ENCODE results near the gene CBX2. TPM values are rescaled to one million over a fixed set of nuclear protein-coding genes. Genes with fewer than 3 reads are reported as not detected.
A peak's percentile ranks its signal among the peaks of the same experiment; 100 is the strongest.

The CBX2 gene
- total RNA-seq, 1 experiment from 2014 or later: 28.3 TPM

DNA sequence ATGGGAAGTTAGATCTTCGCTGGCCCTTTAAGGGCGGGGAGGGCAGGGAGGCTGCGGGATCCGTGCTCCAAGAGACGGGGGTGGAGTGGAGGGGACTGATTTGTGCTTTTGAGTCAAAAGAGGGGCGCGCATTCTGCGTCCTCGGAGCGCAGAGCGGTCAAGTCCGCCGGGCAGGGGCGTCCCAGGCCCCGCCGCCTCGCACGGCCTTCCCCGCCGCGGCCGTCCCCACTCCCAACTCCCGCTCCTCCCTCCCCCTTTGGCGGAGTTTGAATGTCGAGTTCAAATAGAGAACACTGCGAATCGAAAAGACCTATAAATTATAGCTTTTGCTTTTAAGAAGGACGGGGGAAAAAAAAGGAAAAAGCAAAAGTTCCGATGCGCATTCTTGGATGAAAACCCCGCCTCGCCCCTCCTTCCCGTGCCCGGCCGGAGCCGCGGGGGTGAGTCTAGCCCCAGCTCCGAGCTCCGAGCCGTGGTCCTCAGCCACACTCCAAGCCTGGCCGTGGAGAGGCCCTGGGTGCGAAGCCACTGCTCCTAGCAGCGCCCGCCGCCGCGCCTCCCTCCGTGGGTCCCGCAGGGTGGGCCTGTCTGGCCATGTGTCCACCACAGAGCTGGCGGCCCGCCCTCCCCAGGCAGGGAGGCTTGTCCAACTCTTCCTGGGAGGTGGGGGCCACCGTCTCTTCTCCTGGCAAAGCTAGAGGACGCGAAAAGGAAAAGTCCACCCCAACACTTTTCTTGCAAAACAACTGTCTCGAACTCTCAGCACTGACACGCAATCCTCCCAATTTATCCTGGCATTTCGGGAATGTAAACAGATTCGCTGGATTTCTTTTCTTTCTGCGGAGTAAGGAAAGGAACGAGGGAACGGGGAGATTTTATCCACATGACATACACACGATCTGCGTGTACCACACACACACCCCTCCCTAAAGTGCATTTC, 15.3 kb downstream of the CBX2 start:
- Histone ChIP-seq H3K9me3 (ENCODE audit: control insufficient read depth in 1 of 2, insufficient read depth in 1 of 2, low read depth in 1 of 2, low read length in 2 of 2) (no peaks in the 10 kb centered on the region), H3K27ac (ENCODE audit: low read depth, low read length) (peak overlapping the region; percentile 6; the same call in 1 of the 2 replicates), H2AFZ (ENCODE audit: low read depth, low read length, poor library complexity, severe bottlenecking) (no peak overlapping the region), H4K20me1 (ENCODE audit: insufficient read depth) (no peaks in the 10 kb centered on the region), H3K9ac (ENCODE audit: low read length) (no peak overlapping the region), H3K79me2 (ENCODE audit: insufficient read depth, low read length) (peaks cover 18% of the 10 kb centered on the region; the same call in 1 of the 2 replicates), H3K4me1 (ENCODE audit: control insufficient read depth in 1 of 2, insufficient read depth in 2 of 2, low read length in 2 of 2) (peaks cover 29 to 41% of the 10 kb centered on the region in 2 experiments), H3K4me2 (ENCODE audit: low read length) (peak overlapping the region; percentile 10; the same call in 1 of the 2 replicates), H3K9me2 (ENCODE audit: insufficient read depth) (no peaks in the 10 kb centered on the region), H3K27me3 (ENCODE audit: insufficient read depth, low read length) (no peaks in the 10 kb centered on the region), H3K4me3 (replicated peaks in 1 of 2; ENCODE audit: low read depth in 1 of 2, low read length in 2 of 2) (no peak overlapping the region), H3K36me3 (ENCODE audit: control insufficient read depth in 1 of 2, insufficient read depth in 2 of 2, low read length in 2 of 2) (peaks cover 10 to 18% of the 10 kb centered on the region in 2 experiments; a peak in 2 of 4 replicates)
- ChIA-PET CTCF (no interaction called here), POLR2A (no interaction called here), RAD21 (ENCODE audit: low non-redundant PET in 1 of 2, low total read pairs in 2 of 2, uncharacterized antibody in 2 of 2, unreplicated experiment in 2 of 2) (no interaction called here)
- ATAC-seq (no peak), DNase-seq (ENCODE audit: low read depth, low spot score) (no peak)
- intact Hi-C loops (cut with micrococcal nuclease): no loop called here
- TF ChIP-seq, protein P1, sequence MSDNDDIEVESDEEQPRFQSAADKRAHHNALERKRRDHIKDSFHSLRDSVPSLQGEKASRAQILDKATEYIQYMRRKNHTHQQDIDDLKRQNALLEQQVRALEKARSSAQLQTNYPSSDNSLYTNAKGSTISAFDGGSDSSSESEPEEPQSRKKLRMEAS (IDR thresholded peaks at IDR 0.05): no peak
- TF ChIP-seq ZNF274 (IDR thresholded peaks at IDR 0.05; ENCODE audit: low read depth, low read length): no peak
- TF ChIP-seq RAD21 (IDR thresholded peaks at IDR 0.05; ENCODE audit: low read depth): no peak
- no peak for TF ChIP-seq SIN3A (IDR thresholded peaks at IDR 0.05; ENCODE audit: low read depth)
- TF ChIP-seq YY1 (IDR thresholded peaks at IDR 0.05; ENCODE audit: extremely low read depth, insufficient replicate concordance, low read depth, low read length): no peak
- no peak for TF ChIP-seq JUND (IDR thresholded peaks at IDR 0.05)
- no TSS peak for BruUV-seq (replicated peaks)

DNA sequence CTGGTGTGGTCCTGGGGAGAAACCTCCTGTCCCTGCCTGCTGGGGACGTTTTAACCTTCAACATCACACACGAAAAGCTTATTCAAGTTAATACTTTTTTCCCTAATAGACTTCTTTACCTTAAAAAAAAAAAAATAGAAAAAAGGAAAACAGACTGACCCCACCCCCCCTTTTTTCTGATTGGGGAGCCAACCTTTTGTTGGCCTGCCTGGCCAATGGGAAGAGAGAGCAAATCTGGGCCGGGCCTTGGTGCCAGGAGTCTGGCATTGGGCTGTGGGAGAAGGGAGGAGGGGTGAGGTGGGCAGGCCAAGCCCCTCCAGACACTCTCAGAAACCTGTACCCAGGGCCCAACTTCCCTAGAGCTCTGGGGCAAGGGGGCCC, 16.0 kb downstream of the CBX2 start:
- no peak overlapping the region for H2AFZ ChIP-seq (ENCODE audit: low read depth, low read length, poor library complexity, severe bottlenecking)
- no peak overlapping the region; the same call in 1 of the 2 replicates for H3K27ac ChIP-seq (ENCODE audit: low read depth, low read length)
- DNase-seq (ENCODE audit: low read depth, low spot score): peak; percentile 26
- POLR2A ChIA-PET: interaction anchor here (0.8 kb wide), 1 partner anchor 46 kb away, joined by 4 read pairs; the partner anchor contains the start of gene CBX4
- CTCF ChIA-PET: no interaction called here
- H3K9me3 ChIP-seq (ENCODE audit: control insufficient read depth in 1 of 2, insufficient read depth in 1 of 2, low read depth in 1 of 2, low read length in 2 of 2): no peaks in the 10 kb centered on the region
- TF ChIP-seq POLR2AphosphoS5 (IDR thresholded peaks at IDR 0.05; ENCODE audit: low read depth, low read length) (no peak), RAD21 (IDR thresholded peaks at IDR 0.05; ENCODE audit: low read depth) (no peak), ZBTB33 (IDR thresholded peaks at IDR 0.05; ENCODE audit: extremely low read depth, insufficient replicate concordance, low read length) (no peak), YY1 (IDR thresholded peaks at IDR 0.05; ENCODE audit: extremely low read depth, insufficient replicate concordance, low read depth, low read length) (no peak), ZFX (IDR thresholded peaks at IDR 0.05) (no peak), ELF1 (IDR thresholded peaks at IDR 0.05; ENCODE audit: borderline replicate concordance, low read depth) (no peak), EZH2phosphoT487 (IDR thresholded peaks at IDR 0.05; ENCODE audit: borderline replicate concordance) (no peak), EZH2 (IDR thresholded peaks at IDR 0.05) (no peak), FOSL1 (IDR thresholded peaks at IDR 0.05; ENCODE audit: low read depth) (no peak), ZNF274 (IDR thresholded peaks at IDR 0.05; ENCODE audit: low read depth, low read length) (no peak), CEBPB (IDR thresholded peaks at IDR 0.05; ENCODE audit: low read depth) (no peak), SIN3A (IDR thresholded peaks at IDR 0.05; ENCODE audit: low read depth) (no peak), SP1 (IDR thresholded peaks at IDR 0.05; ENCODE audit: low read depth) (no peak)
- TF ChIP-seq, protein P1 (IDR thresholded peaks at IDR 0.05): no peak
- TF ChIP-seq, protein P2, sequence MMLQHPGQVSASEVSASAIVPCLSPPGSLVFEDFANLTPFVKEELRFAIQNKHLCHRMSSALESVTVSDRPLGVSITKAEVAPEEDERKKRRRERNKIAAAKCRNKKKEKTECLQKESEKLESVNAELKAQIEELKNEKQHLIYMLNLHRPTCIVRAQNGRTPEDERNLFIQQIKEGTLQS (IDR thresholded peaks at IDR 0.05): no peak
- BruUV-seq (replicated peaks): no TSS peak
- H3K9ac ChIP-seq (ENCODE audit: low read length): no peak overlapping the region
- H3K9me2 ChIP-seq (ENCODE audit: insufficient read depth): no peaks in the 10 kb centered on the region
- peaks cover 10 to 18% of the 10 kb centered on the region in 2 experiments; a peak in 2 of 4 replicates for H3K36me3 ChIP-seq (ENCODE audit: control insufficient read depth in 1 of 2, insufficient read depth in 2 of 2, low read length in 2 of 2)
- H3K4me2 ChIP-seq (ENCODE audit: low read length): peak overlapping the region; percentile 10; the same call in 1 of the 2 replicates
- RAD21 ChIA-PET (ENCODE audit: low non-redundant PET in 1 of 2, low total read pairs in 2 of 2, uncharacterized antibody in 2 of 2, unreplicated experiment in 2 of 2): no interaction called here
- no peak overlapping the region for H3K4me3 ChIP-seq (replicated peaks in 1 of 2; ENCODE audit: low read depth in 1 of 2, low read length in 2 of 2)
- H4K20me1 ChIP-seq (ENCODE audit: insufficient read depth): no peaks in the 10 kb centered on the region
- H3K27me3 ChIP-seq (ENCODE audit: insufficient read depth, low read length): no peaks in the 10 kb centered on the region
- H3K4me1 ChIP-seq (ENCODE audit: control insufficient read depth in 1 of 2, insufficient read depth in 2 of 2, low read length in 2 of 2): peaks cover 31 to 46% of the 10 kb centered on the region in 2 experiments
- peaks cover 18% of the 10 kb centered on the region; the same call in 1 of the 2 replicates for H3K79me2 ChIP-seq (ENCODE audit: insufficient read depth, low read length)
- no peak for ATAC-seq
- intact Hi-C loops (cut with micrococcal nuclease): no loop called here
